Body of pancreas (tissue), 4 donors: Measurements from ENCODE around the gene P2RY6. TPM values are rescaled to one million over a fixed set of nuclear protein-coding genes. Genes with fewer than 3 reads are reported as not detected.

Experiments used
- ATAC-seq: fragments of 150-250 bp; one replicate; pipeline ENCODE4 v1.9.1; 2016
- DNase-seq, 4 donors: peaks; one replicate each; pipeline ENCODE4 v3.0.0-alpha.2; 2019
- H3K27ac ChIP-seq, 4 donors: fragments of 200-600 bp; sonication (generic); 1 replicate in 3 of 4; 2 replicates in 1 of 4; pipeline versions ENCODE4 v1.5.1 to v1.6.1; 2016 to 2019; ENCODE audit warnings: mild to moderate bottlenecking in 1 of 4, mixed read lengths in 1 of 4, moderate library complexity in 1 of 4
- H3K27me3 ChIP-seq, 2 donors: fragments of 200-600 bp; sonication (generic); one replicate each; pipeline ENCODE4 v1.6.0; 2016; ENCODE audit warnings: mild to moderate bottlenecking in 1 of 2
- H3K36me3 ChIP-seq, 2 donors: fragments of 200-600 bp; sonication (generic); replicated peaks in 1 of 2; 2 replicates each; pipeline ENCODE4 v1.5.1; 2016; ENCODE audit warnings: low read depth in 2 of 2; ENCODE audit not compliant: insufficient read depth in 1 of 2
- H3K4me1 ChIP-seq: fragments of 200-600 bp; sonication (generic); one replicate; pipeline ENCODE4 v1.6.0; 2016
- H3K4me3 ChIP-seq, 2 donors: fragments of 200-600 bp; sonication (generic); 1 replicate in 1 of 2; 2 replicates in 1 of 2; pipeline ENCODE4 v1.5.1; 2016 to 2019
- H3K9me3 ChIP-seq, 3 donors: fragments of 200-600 bp; sonication (generic); 1 replicate in 2 of 3; 2 replicates in 1 of 3; pipeline ENCODE4 v1.5.1; 2016
- CTCF ChIP-seq, 7 experiments: fragments of 450-650 bp in 4 of 7; fragments of 200-600 bp in 3 of 7; sonication (generic) in 3 of 7; IDR thresholded peaks; one replicate each; pipeline ENCODE4 v1.5.1; 2016 to 2019; ENCODE audit warnings: antibody characterized with exemption in 7 of 7
- POLR2A ChIP-seq, 3 donors: fragments of 450-650 bp; IDR thresholded peaks; one replicate each; pipeline ENCODE4 v1.6.1; 2016; ENCODE audit warnings: antibody characterized with exemption in 3 of 3, mild to moderate bottlenecking in 2 of 3
- WGBS, 2 donors: methylation state at CpG; one replicate each; pipeline ENCODE4 v1.1.5; 2017; 5-methylcytosine and 5-hydroxymethylcytosine counted together
- intact Hi-C: fragments of 100-400 bp; cut with DNase I; formaldehyde crosslinking; loops from one replicate; pipeline ENCODE4 v1.15.1; 2023
- total RNA-seq, 2 donors: library from RNA; depleted of rRNA; stranded (reverse); fragments of >200 nt; gene quantifications; one replicate each; pipeline ENCODE4 v1.1.0, GENCODE V29; 2016

P2RY6 gene
- total RNA-seq, 2 donors from 2014 or later: not detected

- no peak overlapping the region for H3K4me3 ChIP-seq
- H3K27me3 ChIP-seq: no peaks in the 10 kb centered on the region
- H3K36me3 ChIP-seq: no peaks in the 10 kb centered on the region
- no peak for DNase-seq
- intact Hi-C loops: no loop called here
- peaks cover 13% of the 10 kb centered on the region for H3K4me1 ChIP-seq
- no peaks in the 10 kb centered on the region for H3K9me3 ChIP-seq
- no peak for ATAC-seq
- no peak overlapping the region for H3K27ac ChIP-seq
- WGBS, 2 donors: 60 to 70% methylated on average over 5 to 7 of the region's 8 CpGs
- no peak for TF ChIP-seq CTCF (IDR thresholded peaks at IDR 0.05)
- TF ChIP-seq POLR2A (IDR thresholded peaks at IDR 0.05): no peak
These were observed 45.7 kb upstream of the P2RY6 start for GRCh38 chr11:73226297-73227006.

DNA sequence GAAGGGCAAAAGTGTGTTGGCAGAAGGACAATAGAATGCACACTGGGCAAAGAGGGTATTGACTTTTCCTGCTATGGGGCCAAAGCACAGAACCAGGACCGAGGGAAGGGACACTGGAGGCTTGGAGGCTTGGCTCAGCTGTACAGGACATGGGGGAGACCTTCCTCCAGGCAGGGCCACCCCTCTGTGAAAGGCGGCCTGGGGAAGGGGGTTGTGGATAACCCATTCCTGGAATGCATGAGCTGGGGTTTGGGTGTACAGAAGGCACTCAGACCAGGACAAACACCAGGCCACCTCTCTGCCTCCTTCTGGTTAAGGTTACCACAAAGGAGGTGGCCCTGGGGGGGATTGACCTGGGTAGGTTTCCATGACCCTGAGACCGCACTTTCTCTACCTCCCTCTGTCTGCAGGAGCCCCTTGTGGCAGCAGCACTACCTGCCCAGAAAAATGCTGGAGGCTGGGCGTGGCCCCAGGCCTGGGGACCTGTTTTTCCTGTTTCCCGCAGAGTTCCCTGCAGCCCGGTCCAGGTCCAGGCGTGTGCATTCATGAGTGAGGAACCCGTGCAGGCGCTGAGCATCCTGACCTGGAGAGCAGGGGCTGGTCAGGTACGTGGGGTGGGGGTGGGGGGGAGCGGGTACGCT is 44.4 kb upstream of the P2RY6 start:
- H3K27ac ChIP-seq: peak overlapping the region in 2 of 4 donors; percentile 25 to 30
- H3K9me3 ChIP-seq: no peaks in the 10 kb centered on the region
- H3K4me3 ChIP-seq: no peak overlapping the region
- 33 to 34% methylated on average over 3 to 12 of the region's 12 CpGs for WGBS, 2 donors
- peaks cover 13% of the 10 kb centered on the region for H3K4me1 ChIP-seq
- intact Hi-C loops: no loop called here
- TF ChIP-seq POLR2A (IDR thresholded peaks at IDR 0.05) (no peak), CTCF (IDR thresholded peaks at IDR 0.05) (peak; percentile 16 to 65 (median 53))
- peak; percentile 75 to 84 (median 80) for DNase-seq
- H3K36me3 ChIP-seq: no peaks in the 10 kb centered on the region
- ATAC-seq: peak; percentile 94
- H3K27me3 ChIP-seq: no peaks in the 10 kb centered on the region

DNA sequence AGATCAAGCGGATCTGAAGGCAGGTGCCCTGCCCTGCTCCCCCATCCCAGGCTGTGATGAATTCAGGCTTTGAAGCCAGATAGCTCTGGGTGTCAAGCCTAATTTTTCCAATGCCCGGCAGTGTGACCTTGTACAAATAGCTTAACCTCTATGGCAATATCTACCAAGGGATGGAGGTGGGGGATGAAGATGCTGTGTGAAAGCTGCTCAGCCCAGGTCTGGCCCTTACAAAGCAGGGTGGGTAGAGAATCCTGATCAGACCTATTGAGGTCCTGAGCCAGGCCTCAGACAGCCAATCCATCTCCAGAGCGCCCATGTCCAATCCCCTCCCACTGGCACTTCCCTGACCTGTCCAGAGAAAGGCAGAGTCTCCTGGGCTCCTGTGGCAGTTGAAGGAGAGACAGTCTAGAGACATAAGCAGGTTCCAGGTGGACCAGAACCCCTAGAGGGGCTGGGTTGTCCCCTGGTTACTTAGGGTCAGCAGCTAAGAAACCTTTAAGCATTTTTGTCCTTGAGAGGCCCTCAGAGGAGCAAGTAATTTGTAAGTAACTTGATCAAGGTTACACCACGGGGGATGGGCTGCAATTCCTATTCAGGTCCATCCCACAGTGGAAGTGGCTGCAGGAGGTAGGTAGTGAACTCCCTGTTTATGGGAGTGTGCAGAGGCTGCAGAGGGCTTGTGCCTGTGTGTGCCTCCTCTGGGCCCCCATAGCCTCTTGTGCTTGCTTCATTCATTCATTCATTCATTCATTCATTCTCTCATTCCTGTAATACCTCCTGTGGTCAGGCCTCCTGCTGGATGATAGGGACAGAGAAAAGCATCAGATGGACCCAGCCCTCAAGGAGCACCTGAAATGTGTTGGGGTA is 43.6 kb upstream of the P2RY6 start:
- Histone ChIP-seq H3K36me3 (no peaks in the 10 kb centered on the region), H3K4me3 (no peak overlapping the region), H3K9me3 (no peaks in the 10 kb centered on the region), H3K27ac (no peak overlapping the region), H3K27me3 (no peaks in the 10 kb centered on the region), H3K4me1 (peaks cover 13% of the 10 kb centered on the region)
- intact Hi-C loops: no loop called here
- ATAC-seq (no peak), DNase-seq (no peak)
- TF ChIP-seq POLR2A (IDR thresholded peaks at IDR 0.05) (no peak), CTCF (IDR thresholded peaks at IDR 0.05) (no peak)
- 47 to 71% methylated on average over 3 to 4 of the region's 4 CpGs for WGBS, 2 donors

GRCh38 chr11:73229321-73229895 is 42.7 kb upstream of the P2RY6 start:
- Histone ChIP-seq H3K9me3 (no peaks in the 10 kb centered on the region), H3K4me1 (peaks cover 13% of the 10 kb centered on the region), H3K27ac (peak overlapping the region in 1 of 4 donors; percentile 24), H3K27me3 (no peaks in the 10 kb centered on the region), H3K4me3 (no peak overlapping the region), H3K36me3 (no peaks in the 10 kb centered on the region)
- DNase-seq: no peak
- WGBS, 2 donors: 75 to 86% methylated on average over 11 of the region's 11 CpGs
- intact Hi-C loops: no loop called here
- no peak for ATAC-seq
- TF ChIP-seq POLR2A (IDR thresholded peaks at IDR 0.05): no peak
- TF ChIP-seq CTCF (IDR thresholded peaks at IDR 0.05): no peak
